ENCODE data around the gene GALNT16. TPM values are rescaled to one million over a fixed set of nuclear protein-coding genes. Genes with fewer than 3 reads are reported as not detected.

GALNT16 gene
- polyA plus RNA-seq, 3 donors: 0.01 TPM; not detected in 2

DNA sequence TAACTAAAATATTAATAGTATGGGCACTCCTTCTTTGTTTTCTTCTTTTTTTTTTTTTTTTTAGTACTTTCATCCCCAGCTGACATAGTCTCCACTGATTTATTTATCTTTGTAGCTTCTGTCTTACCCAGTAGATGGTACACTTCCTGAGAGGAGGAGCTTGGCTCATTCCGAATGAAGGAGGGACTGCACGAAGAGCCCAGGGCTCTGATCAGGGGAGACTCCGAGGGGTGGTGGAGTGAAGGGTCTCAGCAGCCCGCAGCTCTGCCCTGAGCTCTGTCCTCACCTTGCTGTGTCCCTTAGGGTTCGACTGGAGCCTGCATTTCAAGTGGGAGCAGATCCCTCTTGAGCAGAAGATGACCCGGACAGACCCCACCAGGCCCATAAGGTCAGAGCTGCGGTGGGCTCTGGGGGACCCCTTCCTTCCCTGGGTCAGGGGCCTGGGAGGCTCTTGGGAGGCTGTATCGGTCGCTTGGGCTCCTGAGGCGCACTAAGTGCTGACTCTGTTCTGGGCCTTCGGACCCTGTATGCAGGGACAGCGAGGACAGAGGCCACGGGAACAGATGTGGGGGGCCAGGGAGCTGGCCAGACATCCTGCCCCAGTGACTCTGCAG lies 72.9 kb downstream of the GALNT16 start:
- H3K27ac Mint-ChIP-seq: no peak overlapping the region
- Histone ChIP-seq H3K36me3 (replicated peaks in 1 of 2; ENCODE audit: control insufficient read depth in 1 of 2, insufficient read depth in 2 of 2, low read length in 2 of 2) (no peaks in the 10 kb centered on the region), H2AFZ (ENCODE audit: insufficient read depth, low read depth, low read length, poor library complexity, severe bottlenecking) (no peak overlapping the region), H3K9ac (ENCODE audit: insufficient read depth, low read length, poor library complexity, severe bottlenecking) (no peak overlapping the region), H3K79me2 (ENCODE audit: insufficient read depth, low read length) (no peaks in the 10 kb centered on the region), H3K9me3 (replicated peaks in 1 of 2; ENCODE audit: control insufficient read depth in 1 of 2, insufficient read depth in 1 of 2, low read length in 2 of 2) (no peaks in the 10 kb centered on the region), H4K20me1 (ENCODE audit: insufficient read depth, low read length) (no peaks in the 10 kb centered on the region), H3K4me3 (replicated peaks in 1 of 3; ENCODE audit: low read depth in 2 of 3, low read length in 3 of 3) (no peak overlapping the region), H3K27ac (ENCODE audit: low read depth in 1 of 2, low read length in 2 of 2) (no peak overlapping the region), H3K4me1 (ENCODE audit: control insufficient read depth in 1 of 2, insufficient read depth in 2 of 2, low read length in 2 of 2) (no peaks in the 10 kb centered on the region), H3K27me3 (ENCODE audit: control insufficient read depth in 2 of 2, insufficient read depth in 2 of 2, low read length in 2 of 2) (peaks cover 0 to 2% of the 10 kb centered on the region in 2 donors), H3K4me2 (replicated peaks; ENCODE audit: extremely low read depth, low read length, poor library complexity, severe bottlenecking) (no peak overlapping the region)
- TF ChIP-seq, protein P1, sequence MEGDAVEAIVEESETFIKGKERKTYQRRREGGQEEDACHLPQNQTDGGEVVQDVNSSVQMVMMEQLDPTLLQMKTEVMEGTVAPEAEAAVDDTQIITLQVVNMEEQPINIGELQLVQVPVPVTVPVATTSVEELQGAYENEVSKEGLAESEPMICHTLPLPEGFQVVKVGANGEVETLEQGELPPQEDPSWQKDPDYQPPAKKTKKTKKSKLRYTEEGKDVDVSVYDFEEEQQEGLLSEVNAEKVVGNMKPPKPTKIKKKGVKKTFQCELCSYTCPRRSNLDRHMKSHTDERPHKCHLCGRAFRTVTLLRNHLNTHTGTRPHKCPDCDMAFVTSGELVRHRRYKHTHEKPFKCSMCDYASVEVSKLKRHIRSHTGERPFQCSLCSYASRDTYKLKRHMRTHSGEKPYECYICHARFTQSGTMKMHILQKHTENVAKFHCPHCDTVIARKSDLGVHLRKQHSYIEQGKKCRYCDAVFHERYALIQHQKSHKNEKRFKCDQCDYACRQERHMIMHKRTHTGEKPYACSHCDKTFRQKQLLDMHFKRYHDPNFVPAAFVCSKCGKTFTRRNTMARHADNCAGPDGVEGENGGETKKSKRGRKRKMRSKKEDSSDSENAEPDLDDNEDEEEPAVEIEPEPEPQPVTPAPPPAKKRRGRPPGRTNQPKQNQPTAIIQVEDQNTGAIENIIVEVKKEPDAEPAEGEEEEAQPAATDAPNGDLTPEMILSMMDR (IDR thresholded peaks at IDR 0.05): no peak
- WGBS (ENCODE audit: insufficient coverage): 85% methylated on average over 13 of the region's 13 CpGs
- intact Hi-C loops (cut with micrococcal nuclease): no loop called here
- no peak overlapping the region for H3K4me3 Mint-ChIP-seq
- H3K36me3 Mint-ChIP-seq: no peaks in the 10 kb centered on the region
- DNase-seq: no peak
- no peaks in the 10 kb centered on the region for H3K4me1 Mint-ChIP-seq
- H3K27me3 Mint-ChIP-seq (ENCODE audit: low read depth in 3 of 3): peaks cover 7 to 18% (median 12%) of the 10 kb centered on the region in 3 donors
- peaks cover 0 to 2% (median 0%) of the 10 kb centered on the region in 7 donors for H3K9me3 Mint-ChIP-seq

DNA sequence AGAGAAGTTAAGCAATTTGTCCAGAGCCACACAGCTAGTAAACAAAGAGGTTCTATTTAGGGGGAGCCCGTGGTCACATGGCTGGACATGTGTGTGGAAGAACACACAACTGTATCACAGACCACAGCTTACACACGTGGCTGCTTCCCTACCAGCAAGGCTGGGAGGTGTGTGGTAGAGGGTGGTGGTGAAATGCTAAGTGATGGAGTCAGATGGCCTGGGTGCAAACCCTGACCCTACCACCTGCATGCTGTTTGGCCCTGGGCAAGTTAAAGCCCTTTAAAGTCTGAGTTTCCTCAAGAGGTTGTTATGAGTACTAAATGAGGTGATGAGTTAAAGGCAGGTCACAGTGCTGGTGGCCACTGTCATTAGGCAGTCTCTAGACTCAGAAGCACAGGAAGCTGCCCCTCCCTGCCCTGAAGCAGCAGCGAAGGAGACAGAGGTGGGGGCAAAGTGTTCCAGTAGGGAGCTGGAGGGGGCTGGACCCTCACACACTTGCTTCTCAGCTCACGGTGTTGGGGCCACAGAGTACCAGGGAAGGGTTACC lies 73.9 kb downstream of the GALNT16 start:
- intact Hi-C loops (cut with micrococcal nuclease): no loop called here
- TF ChIP-seq, protein P1 (IDR thresholded peaks at IDR 0.05): no peak
- no peaks in the 10 kb centered on the region for H3K4me1 ChIP-seq (ENCODE audit: control insufficient read depth in 1 of 2, insufficient read depth in 2 of 2, low read length in 2 of 2)
- Mint-ChIP-seq H3K27me3 (ENCODE audit: low read depth in 3 of 3) (peaks cover 8 to 17% (median 12%) of the 10 kb centered on the region in 3 donors), H3K36me3 (no peaks in the 10 kb centered on the region), H3K9me3 (peaks cover 0 to 2% (median 0%) of the 10 kb centered on the region in 7 donors), H3K4me3 (no peak overlapping the region), H3K4me1 (no peaks in the 10 kb centered on the region), H3K27ac (no peak overlapping the region)
- H3K79me2 ChIP-seq (ENCODE audit: insufficient read depth, low read length): no peaks in the 10 kb centered on the region
- WGBS (ENCODE audit: insufficient coverage): 65% methylated on average over 2 of the region's 4 CpGs
- no peak overlapping the region for H3K4me3 ChIP-seq (replicated peaks in 1 of 3; ENCODE audit: low read depth in 2 of 3, low read length in 3 of 3)
- no peak overlapping the region for H3K9ac ChIP-seq (ENCODE audit: insufficient read depth, low read length, poor library complexity, severe bottlenecking)
- H3K9me3 ChIP-seq (replicated peaks in 1 of 2; ENCODE audit: control insufficient read depth in 1 of 2, insufficient read depth in 1 of 2, low read length in 2 of 2): no peaks in the 10 kb centered on the region
- H3K27ac ChIP-seq (ENCODE audit: low read depth in 1 of 2, low read length in 2 of 2): no peak overlapping the region
- no peaks in the 10 kb centered on the region for H4K20me1 ChIP-seq (ENCODE audit: insufficient read depth, low read length)
- no peaks in the 10 kb centered on the region for H3K36me3 ChIP-seq (replicated peaks in 1 of 2; ENCODE audit: control insufficient read depth in 1 of 2, insufficient read depth in 2 of 2, low read length in 2 of 2)
- DNase-seq: no peak
- H2AFZ ChIP-seq (ENCODE audit: insufficient read depth, low read depth, low read length, poor library complexity, severe bottlenecking): no peak overlapping the region
- peaks cover 0 to 2% of the 10 kb centered on the region in 2 donors for H3K27me3 ChIP-seq (ENCODE audit: control insufficient read depth in 2 of 2, insufficient read depth in 2 of 2, low read length in 2 of 2)
- H3K4me2 ChIP-seq (replicated peaks; ENCODE audit: extremely low read depth, low read length, poor library complexity, severe bottlenecking): no peak overlapping the region
